GM13977 (cell line): ENCODE measurements around the gene RTP3.

Experiments
- DNase-seq: peaks from one replicate; pipeline ENCODE4 v3.0.0; 2012; ENCODE audit warnings: low spot score
- CTCF ChIP-seq: IDR thresholded peaks from 2 replicates; pipeline ENCODE4 v1.5.1; 2012; ENCODE audit warnings: mild to moderate bottlenecking, control low read depth; ENCODE audit not compliant: insufficient read depth; ENCODE audit errors: extremely low read depth, missing control alignments
- in situ Hi-C: fragments of 300-500 bp; cut with MboI; formaldehyde crosslinking; loops from one replicate; pipeline ENCODE4 v1.12.0; 2022; ENCODE audit warnings: low sequenced_read_pairs, low pct_unique_long_range_greater_than_20kb, mixed read lengths, inconsistent platforms; ENCODE audit not compliant: unreplicated experiment

The RTP3 gene

DNA sequence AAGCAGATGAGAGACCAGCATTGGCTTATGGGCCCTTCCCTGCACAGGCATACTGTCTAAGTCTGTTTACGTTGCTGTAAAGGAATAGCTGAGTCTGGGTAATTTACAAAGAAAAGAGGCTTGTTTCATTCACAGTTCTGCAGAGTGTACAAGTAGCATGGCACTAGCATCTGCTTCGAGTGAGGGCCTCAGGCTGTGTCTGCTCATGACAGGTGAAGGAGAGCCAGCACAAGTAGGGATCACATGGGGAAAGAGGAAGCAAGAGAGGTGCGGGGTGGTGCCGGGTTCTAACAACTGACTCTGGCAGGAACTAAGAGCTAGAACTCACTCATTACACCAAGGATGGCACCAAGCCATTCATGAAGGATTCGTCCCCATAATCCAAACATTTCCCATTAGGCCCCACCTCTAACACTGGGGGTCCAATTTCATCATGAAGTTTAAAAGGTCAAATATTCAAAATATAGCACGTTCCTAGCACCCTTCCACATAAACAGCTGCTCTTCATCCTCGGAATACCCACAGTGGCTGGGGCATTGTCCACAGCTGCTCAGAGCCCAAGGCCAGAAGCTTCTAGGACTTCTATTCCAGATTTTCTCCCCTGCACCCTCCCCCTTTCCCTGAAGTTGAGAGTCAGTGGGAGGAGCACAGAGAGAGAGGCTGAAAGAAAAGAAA is 5.6 kb downstream of the RTP3 start:
- TF ChIP-seq CTCF: no peak
- no peak for DNase-seq
- in situ Hi-C loops: no loop called here

DNA sequence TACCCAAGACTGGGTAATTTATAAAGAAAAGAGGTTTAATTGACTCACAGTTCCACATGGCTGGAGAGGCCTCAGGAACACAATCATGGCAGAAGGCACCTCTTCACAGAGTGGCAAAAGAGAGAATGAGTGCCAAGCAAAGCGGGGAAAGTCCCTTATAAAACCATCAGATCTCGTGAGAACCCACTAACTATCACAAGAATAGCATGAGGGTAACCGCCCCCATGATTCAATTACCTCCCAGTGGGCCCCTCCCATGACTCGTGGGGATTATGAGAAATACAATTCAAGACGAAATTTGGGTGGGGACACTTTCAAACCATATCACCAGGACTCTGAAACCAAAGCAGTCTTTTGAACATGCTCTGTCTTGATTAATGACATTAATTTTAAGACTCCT is 7.0 kb downstream of the RTP3 start:
- in situ Hi-C loops: no loop called here
- DNase-seq: no peak
- TF ChIP-seq CTCF: no peak

GRCh38 chr3:46505953-46506352 is 8.2 kb downstream of the RTP3 start:
- DNase-seq: no peak
- no peak for TF ChIP-seq CTCF
- in situ Hi-C loops: no loop called here

GRCh38 chr3:46506526-46506925 is 8.8 kb downstream of the RTP3 start:
- TF ChIP-seq CTCF: no peak
- in situ Hi-C loops: no loop called here
- DNase-seq: no peak

GRCh38 chr3:46508850-46509591 is 11.2 kb downstream of the RTP3 start:
- no peak for DNase-seq
- in situ Hi-C loops: no loop called here
- no peak for TF ChIP-seq CTCF

DNA sequence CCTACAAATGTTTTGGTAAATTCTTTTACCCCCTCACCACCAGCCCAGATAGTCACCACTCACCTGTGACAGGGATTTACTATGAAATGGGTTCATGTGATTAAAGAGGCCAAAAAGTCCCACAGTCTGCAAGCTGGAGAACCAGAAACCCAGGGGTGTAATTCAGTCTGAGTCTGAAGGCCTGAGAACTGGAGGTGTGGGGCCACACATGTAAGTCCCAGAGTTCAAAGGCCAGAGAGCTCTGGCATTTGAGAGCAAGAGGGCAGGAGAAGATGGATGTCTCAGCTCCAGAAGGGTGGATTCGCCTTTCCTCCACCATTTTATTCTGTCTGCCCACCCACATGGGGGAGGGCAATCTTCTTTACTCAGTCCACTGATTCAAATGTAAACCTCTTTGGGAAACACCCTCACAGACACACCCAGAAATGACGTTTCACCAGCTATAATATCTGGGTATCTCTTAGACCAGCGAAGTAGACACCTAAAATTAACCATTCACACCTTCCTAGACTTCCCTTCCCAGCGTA is 11.9 kb downstream of the RTP3 start:
- in situ Hi-C loops: no loop called here
- no peak for TF ChIP-seq CTCF
- no peak for DNase-seq
